GM21390 (cell line): ENCODE measurements around the gene MALSU1.

Experiments used
- ATAC-seq: cut with Tn5 transposase; IDR thresholded peaks from one replicate; pipeline ENCODE4 v1.9.1; 2021; ENCODE audit not compliant: unreplicated experiment

Gene MALSU1

DNA sequence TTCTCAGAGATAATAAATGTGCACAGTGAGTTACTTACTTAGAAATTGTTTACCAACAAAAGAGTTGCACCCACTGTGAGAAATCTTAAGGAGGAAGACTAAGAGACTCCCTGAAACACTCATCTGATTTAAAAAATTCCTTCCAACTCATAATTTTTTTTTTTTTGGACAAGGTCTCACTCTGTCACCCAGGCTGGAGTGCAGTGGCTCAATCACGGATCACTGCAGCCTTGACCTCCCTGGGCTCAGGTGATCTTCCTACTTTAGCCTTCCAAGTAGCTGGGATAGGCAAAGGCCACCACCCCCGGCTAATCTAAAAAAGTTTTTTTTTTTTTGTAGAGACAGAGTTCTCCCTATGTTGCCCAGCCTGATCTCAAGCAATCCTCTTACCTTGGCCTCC lies 36.0 kb downstream of the MALSU1 start:
- ATAC-seq = no peak

DNA sequence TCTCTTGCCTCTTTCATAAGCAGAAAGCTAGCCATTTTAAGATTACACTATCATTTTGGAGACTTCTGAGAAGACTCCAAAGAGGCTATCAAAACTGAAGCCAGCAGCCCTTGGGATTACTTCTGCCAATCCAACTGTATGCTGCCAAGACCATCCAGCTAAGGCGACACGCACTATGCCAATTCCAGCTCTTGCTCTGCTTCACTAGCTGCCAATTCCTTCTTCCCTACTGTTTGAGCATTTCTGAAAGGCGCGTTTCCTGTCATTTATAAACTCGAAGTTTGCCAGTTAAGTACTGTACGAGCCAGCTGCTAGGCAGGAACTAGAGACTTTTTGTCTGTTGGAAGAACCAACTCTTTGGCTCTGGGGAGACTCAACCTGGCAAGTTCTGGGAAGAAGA lies 36.5 kb downstream of the MALSU1 start:
- no peak for ATAC-seq

DNA sequence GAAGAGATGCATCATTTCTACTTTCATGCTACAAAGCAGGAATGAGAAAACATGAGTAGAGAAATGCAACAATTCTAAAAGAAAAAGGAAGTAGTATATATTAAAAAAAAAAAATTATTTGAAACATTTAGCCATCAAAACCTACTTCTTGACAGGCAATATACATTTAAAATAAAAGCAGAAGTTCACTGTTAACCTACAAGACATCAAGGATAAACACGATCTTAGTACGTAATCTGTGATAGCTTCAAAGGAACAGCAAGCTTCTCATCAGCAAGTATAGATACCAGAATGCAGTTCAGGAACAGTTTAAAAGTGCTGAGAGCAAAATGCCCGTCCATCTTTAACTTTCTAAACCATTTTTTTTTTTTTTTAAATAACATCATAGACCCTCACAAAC lies 36.9 kb downstream of the MALSU1 start:
- ATAC-seq = no peak

DNA sequence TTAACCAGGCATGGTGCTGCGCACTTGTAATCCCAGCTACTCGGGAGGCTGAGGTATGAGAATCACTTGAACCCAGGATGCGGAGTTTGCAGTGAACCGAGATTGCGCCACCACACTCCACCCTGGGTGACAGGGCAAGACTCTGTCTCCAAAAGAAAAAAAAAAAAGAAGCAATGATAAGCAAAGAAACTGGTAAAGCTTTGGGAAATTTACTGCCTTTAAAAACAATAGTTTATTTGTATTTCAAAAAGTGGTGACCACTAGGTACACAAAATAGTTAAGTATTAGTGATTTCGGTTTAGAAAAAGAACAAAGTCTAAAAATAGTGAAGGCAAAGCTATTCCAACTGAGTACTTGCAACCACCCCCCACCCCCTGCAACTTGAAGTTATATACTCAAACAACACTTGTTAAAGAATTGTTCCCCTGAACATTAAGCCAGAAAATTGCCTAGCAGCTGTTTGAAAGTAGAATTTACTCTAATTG lies 37.7 kb downstream of the MALSU1 start:
- no peak for ATAC-seq

DNA sequence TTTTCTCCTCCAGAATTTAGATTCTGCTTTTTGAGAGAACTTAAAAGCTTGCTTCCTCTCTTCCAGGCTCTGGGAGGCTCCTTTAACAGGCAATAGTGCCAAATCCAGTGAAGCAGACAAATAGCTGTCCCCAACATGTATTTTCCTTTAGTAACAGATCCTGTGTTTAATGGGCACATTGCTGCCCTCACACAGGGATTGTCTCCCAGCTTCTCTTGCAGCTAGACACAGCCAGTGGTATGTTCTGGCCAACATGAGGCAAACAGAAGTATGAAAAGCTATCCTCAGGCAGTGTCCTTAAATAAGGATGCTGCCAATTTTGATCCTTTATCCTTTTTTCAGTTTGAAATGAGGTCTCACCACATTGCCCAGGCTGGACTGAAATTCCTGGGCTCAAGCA lies 38.2 kb downstream of the MALSU1 start:
- ATAC-seq = no peak

DNA sequence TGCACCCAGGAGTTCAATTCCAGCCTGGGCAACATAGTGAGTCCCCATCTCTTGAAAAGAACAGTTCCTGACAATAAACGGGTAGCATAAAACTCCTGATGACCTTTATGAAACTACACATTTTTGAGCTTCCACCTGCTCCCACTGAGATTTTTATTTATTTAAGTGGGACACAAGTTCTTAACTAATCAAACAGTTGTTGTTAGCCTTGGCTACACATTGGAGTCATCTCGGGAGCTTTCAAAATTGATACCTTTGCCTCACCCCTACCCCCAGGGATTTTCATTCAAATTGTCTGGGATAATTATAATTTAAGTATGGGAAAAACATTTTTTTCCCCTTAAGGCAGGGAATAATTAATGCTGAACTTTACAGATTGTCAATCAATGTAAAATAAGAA lies 39.3 kb downstream of the MALSU1 start:
- ATAC-seq = no peak

DNA sequence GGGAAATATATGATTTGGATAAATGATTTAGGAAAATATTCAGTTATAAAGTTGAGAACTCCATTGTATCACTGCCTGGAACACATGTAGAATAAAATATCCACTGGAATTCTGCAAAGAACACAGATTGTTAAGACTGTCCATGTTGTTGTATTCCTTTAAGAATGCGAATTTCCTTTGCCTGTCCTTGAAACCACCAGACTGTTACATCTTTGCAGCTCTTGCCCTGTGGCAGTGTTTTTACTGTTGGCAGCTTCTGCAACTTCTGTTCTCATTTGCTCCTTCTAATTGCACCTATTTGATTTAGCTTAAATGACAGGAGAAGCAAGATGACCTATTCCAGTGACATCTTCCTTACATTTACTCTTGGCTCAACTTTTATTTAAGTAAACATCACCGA lies 39.7 kb downstream of the MALSU1 start:
- ATAC-seq = no peak

DNA sequence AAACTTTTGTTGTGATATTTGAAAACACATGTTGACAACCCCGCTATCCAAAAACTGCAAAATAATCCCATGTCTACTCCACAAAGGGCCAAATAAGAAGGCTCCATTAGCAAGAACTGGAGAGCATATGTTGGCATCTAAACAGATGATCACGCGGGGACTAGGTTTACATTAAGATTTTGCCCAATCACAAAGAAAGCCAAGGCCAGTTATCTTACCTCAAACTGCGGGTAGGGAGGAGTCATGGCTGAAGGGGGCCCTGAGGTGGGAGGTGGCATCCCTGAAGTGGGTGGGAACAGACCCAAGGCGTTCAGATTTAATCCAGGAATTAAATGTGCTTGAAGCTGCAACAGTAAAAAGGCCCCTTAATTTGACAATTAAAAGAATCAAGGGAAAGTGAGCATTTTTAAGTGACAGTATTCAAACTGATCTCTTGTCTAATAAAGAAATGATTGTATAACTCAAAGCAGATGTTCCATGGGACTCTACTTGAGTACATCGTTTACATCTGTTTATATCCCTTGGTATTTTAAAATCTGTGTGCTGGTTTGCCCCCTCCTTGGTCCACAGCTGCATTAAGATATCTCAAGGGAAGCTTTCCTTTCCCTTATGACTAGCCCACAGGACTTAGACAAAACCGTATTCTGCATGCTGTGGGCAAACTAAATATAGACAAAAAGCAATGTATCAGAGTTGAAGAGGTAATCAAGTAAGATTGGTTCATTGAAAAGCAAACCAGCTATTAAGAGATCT lies 42.9 kb downstream of the MALSU1 start:
- no peak for ATAC-seq

DNA sequence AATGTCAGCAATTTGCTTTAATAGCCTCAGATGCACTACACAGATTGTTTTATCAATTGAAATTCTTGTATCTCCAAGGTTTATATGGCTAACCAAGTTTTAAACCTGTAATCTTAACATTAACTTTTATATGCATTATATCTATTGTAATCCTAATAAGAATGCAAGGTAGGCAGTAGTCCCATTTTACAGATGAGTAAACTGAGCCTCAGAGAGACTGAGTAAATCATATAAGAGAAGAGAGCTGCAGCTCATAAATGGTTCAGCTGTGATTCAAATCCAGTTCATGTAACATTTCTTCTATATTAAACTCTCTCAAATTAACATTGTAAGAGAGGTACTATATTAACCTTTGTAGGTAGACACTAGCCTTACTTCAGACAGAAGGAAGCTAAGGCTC lies 44.0 kb downstream of the MALSU1 start:
- ATAC-seq = no peak

DNA sequence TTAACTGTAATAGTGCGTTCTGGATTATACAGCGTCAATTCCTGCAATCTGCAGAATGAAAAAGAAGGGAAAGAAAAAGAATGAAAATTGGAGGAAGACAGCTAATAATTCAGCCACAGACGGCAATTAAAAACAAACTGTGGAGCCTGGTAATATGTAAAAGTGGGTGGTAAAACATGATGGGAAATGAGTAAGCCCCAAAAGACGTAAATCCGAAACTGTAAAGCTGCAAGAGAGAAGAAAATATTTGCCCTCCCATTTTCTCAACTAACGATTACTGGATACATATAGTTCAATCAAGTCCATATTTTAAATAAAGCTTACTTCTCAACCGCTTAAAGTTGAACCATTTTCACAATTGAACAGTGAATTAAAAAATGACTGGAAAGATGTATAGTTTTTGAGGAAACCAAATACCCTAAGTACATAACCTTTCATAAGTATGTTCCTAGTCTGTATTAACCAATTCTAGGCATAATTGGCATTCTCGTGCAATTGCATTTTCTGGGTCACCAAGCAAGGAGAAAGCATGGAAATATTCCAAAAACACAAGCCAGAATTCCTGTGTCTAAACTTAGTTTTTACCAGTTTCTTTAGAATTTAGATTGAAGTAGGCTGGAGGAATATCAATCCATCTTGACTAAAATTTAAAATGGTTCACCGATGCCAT lies 44.8 kb downstream of the MALSU1 start:
- ATAC-seq = no peak

DNA sequence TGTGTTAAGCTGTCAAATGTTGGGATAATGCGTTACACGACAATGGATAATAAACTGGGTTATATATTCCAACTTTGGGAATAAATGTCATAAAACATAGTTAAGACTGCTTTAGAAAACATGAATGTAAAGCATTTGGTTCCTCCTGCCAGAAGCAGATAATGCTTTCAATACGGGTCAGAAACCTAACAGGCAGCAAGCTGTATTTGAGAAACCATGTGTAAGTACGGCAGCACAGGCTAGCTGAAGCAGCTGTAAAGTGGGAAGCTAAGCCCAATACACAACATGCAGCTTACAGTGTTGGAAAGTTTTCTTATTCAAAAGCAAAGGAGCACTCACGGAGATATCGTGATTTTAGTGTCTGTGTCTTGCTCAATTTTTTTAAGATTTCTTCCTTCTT lies 46.5 kb downstream of the MALSU1 start:
- ATAC-seq = no peak

DNA sequence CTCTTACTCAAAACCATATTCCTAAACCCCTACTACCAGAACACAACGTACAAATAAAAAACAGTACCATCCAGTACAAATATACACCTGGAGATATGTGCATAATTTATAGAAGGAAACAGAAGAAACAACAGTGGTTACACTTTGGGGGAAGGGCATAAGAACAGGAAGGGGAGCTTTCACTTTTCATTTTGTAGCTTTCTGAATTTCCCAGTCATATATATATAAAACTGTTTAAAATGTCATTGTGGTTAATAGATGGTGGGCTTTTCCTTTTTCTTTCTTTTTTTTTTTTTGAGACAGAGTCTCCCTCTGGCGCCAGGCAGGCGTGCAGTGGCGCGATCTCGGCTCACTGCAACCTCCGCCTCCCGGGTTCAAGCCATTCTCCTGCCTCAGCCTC lies 47.2 kb downstream of the MALSU1 start:
- no peak for ATAC-seq

DNA sequence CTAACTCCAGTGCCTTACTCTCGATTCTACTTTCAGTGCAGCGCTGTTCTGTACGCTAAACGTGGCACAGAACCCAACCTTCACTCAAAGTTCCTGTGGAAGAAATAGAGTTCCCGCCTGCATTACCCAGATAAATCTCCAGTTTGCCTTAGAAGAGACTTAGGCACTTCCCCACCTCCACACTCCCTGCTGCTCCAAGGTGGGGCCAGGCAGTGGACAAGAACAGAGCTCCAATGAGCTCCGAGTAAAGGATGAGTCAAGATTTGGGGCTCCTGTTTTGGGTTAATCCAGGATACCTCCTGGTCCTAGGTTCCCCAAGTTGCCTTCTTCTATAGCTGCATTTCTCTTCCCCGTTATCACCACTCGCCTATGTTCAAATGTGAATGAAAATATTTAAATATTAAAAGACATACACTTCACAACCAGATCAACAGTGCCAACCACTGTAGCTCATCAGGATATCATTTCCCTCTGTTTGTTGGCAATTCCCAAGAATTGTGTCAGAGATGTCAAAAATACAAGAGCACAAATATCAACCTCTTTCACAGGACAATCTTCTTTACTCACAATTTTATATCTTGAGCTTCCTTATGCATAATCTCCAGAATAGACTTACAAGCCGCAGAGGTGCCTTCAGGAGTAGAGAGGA lies 48.0 kb downstream of the MALSU1 start:
- no peak for ATAC-seq

DNA sequence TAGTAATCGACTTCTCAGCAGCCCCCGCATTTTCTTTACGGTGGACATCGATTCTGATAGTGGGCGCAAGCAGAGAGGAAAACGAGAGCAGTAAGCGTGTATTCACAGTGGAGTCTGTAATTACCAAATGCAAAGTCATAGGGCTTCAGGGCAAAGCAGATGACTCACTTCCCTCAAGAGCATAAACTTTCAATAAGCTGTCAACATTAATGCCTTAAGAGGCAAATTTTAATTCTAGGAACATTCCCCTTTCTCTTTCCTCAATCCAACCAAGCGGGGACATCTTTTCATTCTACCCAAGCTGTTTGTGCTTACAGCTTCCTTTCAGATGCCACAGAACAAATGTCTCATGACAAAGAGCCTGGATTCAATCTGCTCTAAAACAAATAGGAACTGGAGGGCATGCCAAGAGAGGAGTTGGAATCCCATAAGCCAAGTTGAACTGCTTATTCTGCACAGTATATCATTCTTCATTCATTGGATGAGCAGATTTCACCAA lies 48.6 kb downstream of the MALSU1 start:
- ATAC-seq = no peak

DNA sequence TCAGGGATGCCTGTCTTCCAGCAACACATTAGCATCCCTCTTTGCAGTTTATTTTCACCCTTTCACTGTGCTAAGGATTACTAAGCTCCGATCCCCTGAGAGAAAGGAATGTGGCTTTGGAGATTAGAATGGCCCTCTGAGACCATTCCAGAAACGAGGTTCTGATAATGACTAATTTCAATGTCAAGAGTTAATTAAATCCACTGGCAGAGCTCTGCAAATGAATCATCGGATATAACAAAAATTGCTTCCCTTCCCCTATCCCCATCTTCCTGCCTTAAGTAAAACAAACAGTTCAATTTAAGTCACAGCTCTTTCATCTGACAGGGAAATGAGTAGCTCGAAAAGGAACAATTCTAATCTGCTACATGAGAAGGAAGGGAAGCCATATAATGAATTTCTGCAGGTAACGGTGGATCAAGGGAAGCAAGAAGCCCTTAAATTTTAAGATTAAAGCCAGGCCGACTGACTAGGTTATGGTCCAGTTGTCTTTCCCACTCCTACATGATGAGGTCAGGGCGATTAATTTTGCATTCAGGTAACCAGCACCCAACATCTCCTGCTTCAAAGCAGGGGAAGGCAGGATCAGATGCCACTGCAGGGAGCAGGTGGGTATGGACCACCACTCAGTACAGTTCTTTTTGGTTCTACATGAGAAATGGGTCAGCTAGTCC lies 50.5 kb downstream of the MALSU1 start:
- ATAC-seq = no peak

DNA sequence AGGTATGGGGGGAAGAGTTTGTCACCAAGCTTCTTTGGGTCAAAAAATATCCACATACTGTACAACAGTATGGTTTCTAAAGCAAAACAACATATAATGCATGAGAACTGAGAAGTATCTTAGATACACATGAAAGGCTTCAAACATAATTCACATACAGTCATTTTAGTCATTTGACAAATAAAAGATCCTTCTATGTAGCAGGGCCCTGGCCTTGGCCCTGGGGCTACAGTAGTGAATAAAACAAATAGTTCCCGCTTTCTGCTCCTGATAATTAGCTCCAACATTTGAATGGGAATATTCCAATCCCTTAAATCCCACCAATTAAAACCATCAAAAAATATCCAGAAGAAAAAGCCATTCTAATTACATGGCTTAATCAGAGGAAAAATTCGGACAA lies 51.3 kb downstream of the MALSU1 start:
- no peak for ATAC-seq

DNA sequence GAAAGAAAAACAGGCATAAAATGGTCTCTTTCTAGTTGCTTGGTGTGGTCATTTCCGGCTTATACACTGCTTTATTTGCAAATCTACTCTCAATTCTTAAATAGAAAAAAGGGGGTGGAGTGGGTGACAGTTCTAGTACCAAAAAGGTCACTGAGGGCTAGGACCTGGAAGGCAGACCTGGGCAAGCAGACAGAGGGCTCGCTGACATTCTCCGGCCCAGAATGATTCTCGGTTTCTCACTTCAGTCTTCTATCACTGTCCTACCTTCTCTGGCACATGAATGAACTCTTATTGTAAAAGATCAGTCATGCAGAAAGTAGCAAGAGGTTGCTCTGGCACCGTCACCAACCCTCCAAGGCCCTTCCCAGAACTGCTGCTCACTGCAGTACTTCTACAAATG lies 54.0 kb downstream of the MALSU1 start:
- no peak for ATAC-seq

DNA sequence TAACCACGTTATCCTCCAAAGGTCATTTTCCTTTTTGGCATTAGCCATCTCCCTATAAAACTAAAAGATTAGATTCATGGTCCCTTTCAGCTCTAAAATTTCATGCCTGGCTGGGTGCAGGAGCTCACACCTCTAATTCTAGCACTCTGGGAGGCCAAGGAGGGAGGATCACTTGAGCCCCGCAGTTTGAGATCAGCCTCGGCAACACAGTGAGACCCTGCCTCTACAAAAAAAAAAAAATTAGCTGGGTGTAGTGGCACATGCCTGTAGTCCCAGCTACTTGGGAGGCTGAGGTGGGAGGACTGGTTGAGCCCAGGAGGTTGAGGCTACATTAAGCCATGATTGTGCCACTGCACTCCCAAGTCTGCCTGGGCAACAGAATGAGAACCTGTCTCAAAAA lies 57.0 kb downstream of the MALSU1 start:
- no peak for ATAC-seq

DNA sequence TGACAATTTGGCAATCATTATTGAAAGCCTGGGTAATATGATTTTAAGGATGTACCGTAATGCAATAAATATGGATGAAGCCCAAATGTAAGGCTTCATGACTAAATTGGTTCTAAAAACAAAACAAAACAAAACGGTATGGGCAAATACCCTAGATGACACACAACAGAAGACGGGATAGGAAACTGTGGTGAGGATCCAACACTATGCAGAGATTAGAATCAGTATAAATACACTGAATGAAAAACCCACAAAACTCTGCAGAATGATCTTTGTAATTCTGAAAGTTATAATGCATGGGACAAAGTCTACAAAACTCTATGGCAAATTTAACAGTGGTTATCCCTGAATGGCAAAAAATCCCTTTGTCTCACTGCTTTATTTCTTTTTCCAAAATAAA lies 57.6 kb downstream of the MALSU1 start:
- no peak for ATAC-seq

DNA sequence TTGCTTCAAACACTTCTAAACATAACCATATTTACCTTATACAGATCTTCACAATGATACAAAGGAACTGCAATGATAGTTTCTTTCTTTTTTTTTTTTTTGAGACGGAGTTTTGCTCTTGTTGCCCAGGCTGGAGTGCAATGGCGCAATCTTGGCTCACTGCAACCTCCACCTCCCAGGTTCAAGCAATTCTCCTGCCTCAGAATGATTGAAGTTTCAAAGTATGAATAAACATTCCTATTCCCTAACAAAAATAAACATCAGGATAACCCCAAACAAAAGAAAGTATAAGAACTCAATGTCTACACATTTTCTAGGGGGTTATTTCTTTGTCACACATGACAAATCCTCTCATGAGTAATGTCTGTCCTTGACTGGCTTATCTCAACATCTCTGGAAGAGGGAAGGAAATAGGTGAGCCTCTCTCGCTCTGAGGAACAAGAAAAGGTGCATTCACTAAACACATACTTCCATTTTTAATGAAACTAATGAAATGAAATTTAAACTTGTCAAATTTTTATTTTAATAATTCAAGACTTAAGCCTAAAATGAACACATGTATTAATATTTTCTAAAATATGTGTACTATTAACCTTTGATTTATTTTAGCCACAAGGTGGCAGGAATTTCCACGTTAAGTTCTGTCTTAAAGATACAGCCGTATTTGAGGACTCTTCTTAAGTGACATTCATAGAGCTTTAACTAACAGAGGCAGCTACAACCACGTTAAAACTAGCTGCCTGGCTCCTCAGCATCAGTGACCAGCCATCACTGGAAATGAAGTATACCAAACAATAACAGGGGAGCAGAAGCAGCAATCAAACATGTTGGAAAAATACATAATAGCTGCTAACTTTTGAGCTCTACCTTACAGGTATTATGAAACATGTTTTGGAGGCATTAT lies 58.3 kb downstream of the MALSU1 start:
- ATAC-seq = peak; percentile 69
